ENCODE measurements around the gene FAM53A. TPM values are rescaled to one million over a fixed set of nuclear protein-coding genes. Genes with fewer than 3 reads are reported as not detected.

Gene FAM53A
- total RNA-seq, 1 donor from 2014 or later, result 4.3 TPM

GRCh38 chr4:1667273-1667672 is 16.8 kb downstream of the FAM53A start:
- Mint-ChIP-seq H3K27me3 (ENCODE audit: low read depth) (no peaks in the 10 kb centered on the region), H3K27ac (ENCODE audit: unreplicated experiment) (no peak overlapping the region), H3K9me3 (no peaks in the 10 kb centered on the region), H3K36me3 (ENCODE audit: low read depth) (no peaks in the 10 kb centered on the region), H3K4me1 (no peaks in the 10 kb centered on the region), H3K4me3 (no peak overlapping the region)
- DNase-seq (ENCODE audit: low read depth, low spot score), result no peak
- TF ChIP-seq CTCF (conservative IDR thresholded peaks at IDR 0.05), result no peak

GRCh38 chr4:1666391-1666790 is 17.7 kb downstream of the FAM53A start:
- H3K27ac Mint-ChIP-seq (ENCODE audit: unreplicated experiment), result no peak overlapping the region
- no peaks in the 10 kb centered on the region for H3K27me3 Mint-ChIP-seq (ENCODE audit: low read depth)
- H3K4me1 Mint-ChIP-seq, result no peaks in the 10 kb centered on the region
- H3K9me3 Mint-ChIP-seq, result no peaks in the 10 kb centered on the region
- H3K4me3 Mint-ChIP-seq, result no peak overlapping the region
- DNase-seq (ENCODE audit: low read depth, low spot score), result no peak
- no peaks in the 10 kb centered on the region for H3K36me3 Mint-ChIP-seq (ENCODE audit: low read depth)
- TF ChIP-seq CTCF (conservative IDR thresholded peaks at IDR 0.05), result no peak

GRCh38 chr4:1664141-1664540 is 20.0 kb downstream of the FAM53A start:
- H3K27me3 Mint-ChIP-seq (ENCODE audit: low read depth), result no peaks in the 10 kb centered on the region
- TF ChIP-seq CTCF (conservative IDR thresholded peaks at IDR 0.05), result no peak
- no peaks in the 10 kb centered on the region for H3K36me3 Mint-ChIP-seq (ENCODE audit: low read depth)
- H3K4me1 Mint-ChIP-seq, result no peaks in the 10 kb centered on the region
- DNase-seq (ENCODE audit: low read depth, low spot score), result no peak
- H3K9me3 Mint-ChIP-seq, result no peaks in the 10 kb centered on the region
- no peak overlapping the region for H3K4me3 Mint-ChIP-seq
- H3K27ac Mint-ChIP-seq (ENCODE audit: unreplicated experiment), result no peak overlapping the region

GRCh38 chr4:1663549-1663948 is 20.6 kb downstream of the FAM53A start:
- TF ChIP-seq CTCF (conservative IDR thresholded peaks at IDR 0.05), result no peak
- no peak overlapping the region for H3K27ac Mint-ChIP-seq (ENCODE audit: unreplicated experiment)
- no peak for DNase-seq (ENCODE audit: low read depth, low spot score)

GRCh38 chr4:1661695-1662094 is 22.4 kb downstream of the FAM53A start:
- Mint-ChIP-seq H3K9me3 (no peaks in the 10 kb centered on the region), H3K4me1 (no peaks in the 10 kb centered on the region), H3K36me3 (ENCODE audit: low read depth) (no peaks in the 10 kb centered on the region), H3K27ac (ENCODE audit: unreplicated experiment) (no peak overlapping the region), H3K4me3 (no peak overlapping the region), H3K27me3 (ENCODE audit: low read depth) (no peaks in the 10 kb centered on the region)
- no peak for DNase-seq (ENCODE audit: low read depth, low spot score)
- no peak for TF ChIP-seq CTCF (conservative IDR thresholded peaks at IDR 0.05)

More at GRCh38 chr4:1663549-1663948, 20.6 kb downstream of the FAM53A start:
- Mint-ChIP-seq H3K27me3 (ENCODE audit: low read depth) (no peaks in the 10 kb centered on the region), H3K4me3 (no peak overlapping the region), H3K4me1 (no peaks in the 10 kb centered on the region), H3K9me3 (no peaks in the 10 kb centered on the region), H3K36me3 (ENCODE audit: low read depth) (no peaks in the 10 kb centered on the region)

Data from neural crest cell (in vitro differentiated cells).